GM12878 (cell line): Measurements from ENCODE around the gene ARMC3.

Source experiments
- CHD2 ChIP-seq: IDR thresholded peaks from 2 replicates; pipeline ENCODE4 v1.6.1; 2011; ENCODE audit warnings: low read depth, low read length, improper control_type of control experiment, borderline replicate concordance
- CHD4 ChIP-seq: fragments of 200-600 bp; sonication (generic); IDR thresholded peaks from 2 replicates; pipeline ENCODE4 v1.6.1; 2016; ENCODE audit warnings: mild to moderate bottlenecking
- CTCF ChIP-seq, 3 experiments: IDR thresholded peaks in 2 of 3; conservative IDR thresholded peaks in 1 of 3; 2 replicates each; pipeline ENCODE4 v1.5.1; 2011; ENCODE audit warnings: low read depth in 3 of 3, low read length in 3 of 3, mild to moderate bottlenecking in 3 of 3, control low read depth in 2 of 3, moderate library complexity in 2 of 3, inconsistent platforms in 1 of 3, mixed read lengths in 1 of 3; ENCODE audit not compliant: control insufficient read depth in 2 of 3, insufficient read depth in 1 of 3; ENCODE audit errors: extremely low read depth in 1 of 3
- EP300 ChIP-seq, 2 experiments: fragments of 150-350 bp in 1 of 2; IDR thresholded peaks; 2 replicates each; pipeline ENCODE4 v1.6.1; 2011 to 2012; ENCODE audit warnings: low read depth in 2 of 2, low read length in 2 of 2, borderline replicate concordance in 1 of 2, improper control_type of control experiment in 1 of 2, inconsistent platforms in 1 of 2; ENCODE audit not compliant: control insufficient read depth in 1 of 2
- ETV6 ChIP-seq, 2 experiments: fragments of 450-650 bp in 1 of 2; IDR thresholded peaks in 1 of 2; conservative IDR thresholded peaks in 1 of 2; 2 replicates each; pipeline ENCODE4 v1.6.1; 2014; ENCODE audit warnings: antibody characterized with exemption in 1 of 2, borderline replicate concordance in 1 of 2, low read depth in 1 of 2, mild to moderate bottlenecking in 1 of 2, moderate library complexity in 1 of 2
- EZH2 ChIP-seq: IDR thresholded peaks from 2 replicates; pipeline ENCODE4 v1.6.1; 2012; ENCODE audit warnings: low read depth, mild to moderate bottlenecking, control low read depth, inconsistent platforms, low read length, borderline replicate concordance; ENCODE audit not compliant: control insufficient read depth
- MYC ChIP-seq: IDR thresholded peaks from 2 replicates; pipeline ENCODE4 v1.6.1; 2011; ENCODE audit warnings: mild to moderate bottlenecking, low read length, moderate library complexity, inconsistent platforms; ENCODE audit not compliant: insufficient read depth, insufficient replicate concordance, insufficient read length, severe bottlenecking
- NFIC ChIP-seq: IDR thresholded peaks from 2 replicates; pipeline ENCODE4 v1.6.1; 2012; ENCODE audit warnings: low read depth, mild to moderate bottlenecking, inconsistent platforms, low read length, moderate library complexity
- POLR2A ChIP-seq: IDR thresholded peaks from 2 replicates; pipeline ENCODE4 v1.6.1; 2011; ENCODE audit warnings: low read depth, mild to moderate bottlenecking, low read length
- POLR2AphosphoS5 ChIP-seq: IDR thresholded peaks from 2 replicates; pipeline ENCODE4 v1.6.1; 2011; ENCODE audit warnings: mild to moderate bottlenecking, low read length, inconsistent platforms
- ZSCAN29 ChIP-seq: fragments of 450-650 bp; IDR thresholded peaks from 2 replicates; pipeline ENCODE4 v1.6.1; 2017; ENCODE audit warnings: mild to moderate bottlenecking, moderate library complexity
- TF ChIP-seq, protein P1 (sequence below): IDR thresholded peaks from 2 replicates; pipeline ENCODE4 v1.6.1; 2012; ENCODE audit warnings: mild to moderate bottlenecking, low read depth, low read length

GRCh38 chr10:22980822-22981221, 53.0 kb downstream of the ARMC3 start:
- TF ChIP-seq MYC (no peak), CTCF (IDR thresholded peaks at IDR 0.05 in 2 of 3, conservative IDR thresholded peaks at IDR 0.05 in 1 of 3; ENCODE audit: control insufficient read depth in 2 of 3, extremely low read depth in 1 of 3, insufficient read depth in 1 of 3, low read depth in 3 of 3, low read length in 3 of 3) (no peak), CHD2 (no peak), EP300 (IDR thresholded peaks at IDR 0.05; ENCODE audit: borderline replicate concordance in 1 of 2, control insufficient read depth in 1 of 2, low read depth in 2 of 2, low read length in 2 of 2) (no peak), CHD4 (no peak), POLR2AphosphoS5 (no peak), NFIC (no peak), ZSCAN29 (no peak), EZH2 (no peak), ETV6 (conservative IDR thresholded peaks at IDR 0.05 in 1 of 2, IDR thresholded peaks at IDR 0.05 in 1 of 2; ENCODE audit: borderline replicate concordance in 1 of 2, low read depth in 1 of 2) (no peak), POLR2A (no peak)
- TF ChIP-seq, protein P1, sequence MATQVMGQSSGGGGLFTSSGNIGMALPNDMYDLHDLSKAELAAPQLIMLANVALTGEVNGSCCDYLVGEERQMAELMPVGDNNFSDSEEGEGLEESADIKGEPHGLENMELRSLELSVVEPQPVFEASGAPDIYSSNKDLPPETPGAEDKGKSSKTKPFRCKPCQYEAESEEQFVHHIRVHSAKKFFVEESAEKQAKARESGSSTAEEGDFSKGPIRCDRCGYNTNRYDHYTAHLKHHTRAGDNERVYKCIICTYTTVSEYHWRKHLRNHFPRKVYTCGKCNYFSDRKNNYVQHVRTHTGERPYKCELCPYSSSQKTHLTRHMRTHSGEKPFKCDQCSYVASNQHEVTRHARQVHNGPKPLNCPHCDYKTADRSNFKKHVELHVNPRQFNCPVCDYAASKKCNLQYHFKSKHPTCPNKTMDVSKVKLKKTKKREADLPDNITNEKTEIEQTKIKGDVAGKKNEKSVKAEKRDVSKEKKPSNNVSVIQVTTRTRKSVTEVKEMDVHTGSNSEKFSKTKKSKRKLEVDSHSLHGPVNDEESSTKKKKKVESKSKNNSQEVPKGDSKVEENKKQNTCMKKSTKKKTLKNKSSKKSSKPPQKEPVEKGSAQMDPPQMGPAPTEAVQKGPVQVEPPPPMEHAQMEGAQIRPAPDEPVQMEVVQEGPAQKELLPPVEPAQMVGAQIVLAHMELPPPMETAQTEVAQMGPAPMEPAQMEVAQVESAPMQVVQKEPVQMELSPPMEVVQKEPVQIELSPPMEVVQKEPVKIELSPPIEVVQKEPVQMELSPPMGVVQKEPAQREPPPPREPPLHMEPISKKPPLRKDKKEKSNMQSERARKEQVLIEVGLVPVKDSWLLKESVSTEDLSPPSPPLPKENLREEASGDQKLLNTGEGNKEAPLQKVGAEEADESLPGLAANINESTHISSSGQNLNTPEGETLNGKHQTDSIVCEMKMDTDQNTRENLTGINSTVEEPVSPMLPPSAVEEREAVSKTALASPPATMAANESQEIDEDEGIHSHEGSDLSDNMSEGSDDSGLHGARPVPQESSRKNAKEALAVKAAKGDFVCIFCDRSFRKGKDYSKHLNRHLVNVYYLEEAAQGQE = no peak
